CD14-positive monocyte (primary cell): ENCODE measurements around the gene PIK3CD. TPM values are rescaled to one million over a fixed set of nuclear protein-coding genes. Genes with fewer than 3 reads are reported as not detected.
A peak's percentile ranks its signal among the peaks of the same experiment; 100 is the strongest.

Experiments
- DNase-seq, 3 donors: peaks; one replicate each; pipeline ENCODE4 v3.0.0-alpha.2; 2011 to 2022
- H2AFZ ChIP-seq: 2 replicates; pipeline ENCODE4 v1.6.0; 2012; ENCODE audit warnings: mild to moderate bottlenecking, low read depth, low read length, inconsistent platforms; ENCODE audit not compliant: insufficient read depth, poor library complexity, severe bottlenecking
- H3K27ac ChIP-seq, 2 donors: 1 replicate in 1 of 2; 2 replicates in 1 of 2; pipeline ENCODE4 v1.5.1; 2012 to 2013; ENCODE audit warnings: low read length in 2 of 2, control low read depth in 1 of 2, inconsistent platforms in 1 of 2, low read depth in 1 of 2, mild to moderate bottlenecking in 1 of 2
- H3K27me3 ChIP-seq, 2 donors: one replicate each; pipeline versions ENCODE4 v1.6.0 to v1.6.1; 2011 to 2013; ENCODE audit warnings: low read length in 2 of 2; ENCODE audit not compliant: control insufficient read depth in 2 of 2, insufficient read depth in 2 of 2
- H3K36me3 ChIP-seq, 2 donors: replicated peaks in 1 of 2; 1 replicate in 1 of 2; 2 replicates in 1 of 2; pipeline versions ENCODE4 v1.5.1 to v1.6.1; 2012 to 2013; ENCODE audit warnings: low read length in 2 of 2, control low read depth in 1 of 2, inconsistent platforms in 1 of 2, mild to moderate bottlenecking in 1 of 2; ENCODE audit not compliant: insufficient read depth in 2 of 2, control insufficient read depth in 1 of 2
- H3K4me1 ChIP-seq, 2 donors: 1 replicate in 1 of 2; 2 replicates in 1 of 2; pipeline versions ENCODE4 v1.5.1 to v1.6.1; 2012 to 2013; ENCODE audit warnings: low read length in 2 of 2, control low read depth in 1 of 2, inconsistent platforms in 1 of 2, mild to moderate bottlenecking in 1 of 2, moderate library complexity in 1 of 2; ENCODE audit not compliant: insufficient read depth in 2 of 2, control insufficient read depth in 1 of 2
- H3K4me2 ChIP-seq: replicated peaks from 2 replicates; pipeline ENCODE3; 2012; ENCODE audit warnings: low read length, moderate library complexity, mild to moderate bottlenecking; ENCODE audit not compliant: poor library complexity, severe bottlenecking; ENCODE audit errors: extremely low read depth
- H3K4me3 ChIP-seq, 3 experiments: fragments of 200-600 bp in 1 of 3; sonication (generic) in 1 of 3; replicated peaks in 1 of 3; 1 replicate in 2 of 3; 2 replicates in 1 of 3; pipeline ENCODE4 v1.5.1; 2011 to 2013; ENCODE audit warnings: low read length in 3 of 3, mild to moderate bottlenecking in 3 of 3, control low read depth in 2 of 3, low read depth in 2 of 3, inconsistent platforms in 1 of 3, moderate library complexity in 1 of 3
- H3K79me2 ChIP-seq: 2 replicates; pipeline ENCODE4 v1.6.0; 2012; ENCODE audit warnings: mild to moderate bottlenecking, control low read depth, inconsistent platforms, low read length, moderate library complexity; ENCODE audit not compliant: insufficient read depth
- H3K9ac ChIP-seq: 2 replicates; pipeline ENCODE4 v1.6.0; 2017; ENCODE audit warnings: low read length, mild to moderate bottlenecking; ENCODE audit not compliant: insufficient read depth, poor library complexity, severe bottlenecking
- H3K9me3 ChIP-seq, 2 donors: replicated peaks in 1 of 2; 1 replicate in 1 of 2; 2 replicates in 1 of 2; pipeline versions ENCODE4 v1.5.1 to v1.6.1; 2012 to 2013; ENCODE audit warnings: low read length in 2 of 2, control low read depth in 1 of 2; ENCODE audit not compliant: control insufficient read depth in 1 of 2, insufficient read depth in 1 of 2
- H4K20me1 ChIP-seq: 2 replicates; pipeline ENCODE4 v1.6.0; 2012; ENCODE audit warnings: mild to moderate bottlenecking, low read length, control low read depth, moderate library complexity; ENCODE audit not compliant: insufficient read depth
- H3K27ac Mint-ChIP-seq, 7 donors: one replicate each; pipeline ENCODE4 v1.8.0; 2020; ENCODE audit warnings: mild to moderate bottlenecking in 7 of 7, mixed read lengths in 7 of 7, moderate library complexity in 6 of 7, inconsistent platforms in 2 of 7
- H3K27me3 Mint-ChIP-seq, 3 donors: one replicate each; pipeline ENCODE4 v1.8.0; 2021 to 2022; ENCODE audit warnings: low read depth in 3 of 3, mild to moderate bottlenecking in 3 of 3, mixed read lengths in 3 of 3, moderate library complexity in 3 of 3, inconsistent platforms in 1 of 3
- H3K36me3 Mint-ChIP-seq, 2 donors: one replicate each; pipeline ENCODE4 v1.8.0; 2020; ENCODE audit warnings: mixed read lengths in 2 of 2, inconsistent platforms in 1 of 2, mild to moderate bottlenecking in 1 of 2
- H3K4me1 Mint-ChIP-seq: one replicate; pipeline ENCODE4 v1.8.0; 2020; ENCODE audit warnings: mild to moderate bottlenecking, mixed read lengths
- H3K4me3 Mint-ChIP-seq, 2 donors: one replicate each; pipeline ENCODE4 v1.8.0; 2020; ENCODE audit warnings: mild to moderate bottlenecking in 2 of 2, mixed read lengths in 2 of 2, moderate library complexity in 1 of 2
- H3K9me3 Mint-ChIP-seq, 7 donors: one replicate each; pipeline ENCODE4 v1.8.0; 2020 to 2022; ENCODE audit warnings: mixed read lengths in 7 of 7, mild to moderate bottlenecking in 6 of 7, moderate library complexity in 6 of 7, inconsistent platforms in 2 of 7
- WGBS: methylation state at CpG from one replicate; pipeline ENCODE4 v1.1.5; 2013; ENCODE audit warnings: missing lambda C conversion rate; ENCODE audit not compliant: insufficient coverage; 5-methylcytosine and 5-hydroxymethylcytosine counted together
- intact Hi-C, 2 donors: fragments of 100-400 bp; cut with micrococcal nuclease; formaldehyde crosslinking; loops; one replicate each; pipeline versions ENCODE4 v1.15.0 to v1.15.1; 2023
- polyA plus RNA-seq, 3 donors: library from polyadenylated mRNA; depleted of rRNA in 1 of 3; unstranded in 2 of 3; stranded (reverse) in 1 of 3; fragments of 300-500 nt in 2 of 3; fragments of >200 nt in 1 of 3; fragmentation: Illumina TruSeq in 2 of 3; gene quantifications; 1 replicate in 2 of 3; 2 replicates in 1 of 3; pipeline ENCODE4 v1.2.3, GENCODE V29; 2012 to 2021
- TF ChIP-seq, protein P1 (sequence below): fragments of 200-600 bp; IDR thresholded peaks from one replicate; pipeline ENCODE4 v1.8.0; 2022; ENCODE audit warnings: antibody characterized with exemption, mild to moderate bottlenecking

PIK3CD gene
- polyA plus RNA-seq, 3 donors: 33.2 to 120 (median 52.2) TPM

DNA sequence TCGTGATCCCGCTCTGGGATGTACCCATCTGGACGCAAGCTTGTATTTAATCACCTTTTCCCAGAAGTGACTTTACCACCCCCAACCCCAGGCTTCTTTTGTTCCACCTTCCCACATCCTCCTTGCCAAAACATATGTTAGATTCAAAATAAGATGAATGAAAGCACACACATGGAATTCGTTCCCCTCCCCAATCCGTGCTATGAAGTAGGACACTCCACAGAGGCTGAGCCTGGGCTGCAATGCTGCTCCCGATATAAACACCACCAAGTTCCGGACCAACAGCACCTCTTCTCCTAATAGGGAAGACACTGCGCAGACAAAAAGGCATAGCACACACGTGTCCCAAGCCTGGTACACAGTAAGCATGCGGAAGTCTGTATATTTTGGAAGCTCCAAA lies 86.1 kb downstream of the PIK3CD start:
- Histone ChIP-seq H3K4me3 (no peak overlapping the region), H3K9ac (no peak overlapping the region), H3K36me3 (peaks cover 70 to 95% of the 10 kb centered on the region in 2 donors), H3K4me1 (no peaks in the 10 kb centered on the region), H4K20me1 (peaks cover 15% of the 10 kb centered on the region), H2AFZ (no peak overlapping the region), H3K79me2 (no peaks in the 10 kb centered on the region), H3K4me2 (no peak overlapping the region), H3K27ac (no peak overlapping the region), H3K27me3 (no peaks in the 10 kb centered on the region), H3K9me3 (no peaks in the 10 kb centered on the region)
- intact Hi-C loops: no loop called here
- 100% methylated on average over 6 of the region's 10 CpGs for WGBS
- Mint-ChIP-seq H3K4me3 (no peak overlapping the region), H3K9me3 (peaks cover 0 to 2% (median 0%) of the 10 kb centered on the region in 7 donors), H3K4me1 (peaks cover 5% of the 10 kb centered on the region), H3K36me3 (peaks cover 63 to 85% of the 10 kb centered on the region in 2 donors), H3K27me3 (peaks cover 0 to 4% (median 3%) of the 10 kb centered on the region in 3 donors), H3K27ac (no peak overlapping the region)
- DNase-seq: no peak
- TF ChIP-seq, protein P1, sequence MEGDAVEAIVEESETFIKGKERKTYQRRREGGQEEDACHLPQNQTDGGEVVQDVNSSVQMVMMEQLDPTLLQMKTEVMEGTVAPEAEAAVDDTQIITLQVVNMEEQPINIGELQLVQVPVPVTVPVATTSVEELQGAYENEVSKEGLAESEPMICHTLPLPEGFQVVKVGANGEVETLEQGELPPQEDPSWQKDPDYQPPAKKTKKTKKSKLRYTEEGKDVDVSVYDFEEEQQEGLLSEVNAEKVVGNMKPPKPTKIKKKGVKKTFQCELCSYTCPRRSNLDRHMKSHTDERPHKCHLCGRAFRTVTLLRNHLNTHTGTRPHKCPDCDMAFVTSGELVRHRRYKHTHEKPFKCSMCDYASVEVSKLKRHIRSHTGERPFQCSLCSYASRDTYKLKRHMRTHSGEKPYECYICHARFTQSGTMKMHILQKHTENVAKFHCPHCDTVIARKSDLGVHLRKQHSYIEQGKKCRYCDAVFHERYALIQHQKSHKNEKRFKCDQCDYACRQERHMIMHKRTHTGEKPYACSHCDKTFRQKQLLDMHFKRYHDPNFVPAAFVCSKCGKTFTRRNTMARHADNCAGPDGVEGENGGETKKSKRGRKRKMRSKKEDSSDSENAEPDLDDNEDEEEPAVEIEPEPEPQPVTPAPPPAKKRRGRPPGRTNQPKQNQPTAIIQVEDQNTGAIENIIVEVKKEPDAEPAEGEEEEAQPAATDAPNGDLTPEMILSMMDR: no peak

DNA sequence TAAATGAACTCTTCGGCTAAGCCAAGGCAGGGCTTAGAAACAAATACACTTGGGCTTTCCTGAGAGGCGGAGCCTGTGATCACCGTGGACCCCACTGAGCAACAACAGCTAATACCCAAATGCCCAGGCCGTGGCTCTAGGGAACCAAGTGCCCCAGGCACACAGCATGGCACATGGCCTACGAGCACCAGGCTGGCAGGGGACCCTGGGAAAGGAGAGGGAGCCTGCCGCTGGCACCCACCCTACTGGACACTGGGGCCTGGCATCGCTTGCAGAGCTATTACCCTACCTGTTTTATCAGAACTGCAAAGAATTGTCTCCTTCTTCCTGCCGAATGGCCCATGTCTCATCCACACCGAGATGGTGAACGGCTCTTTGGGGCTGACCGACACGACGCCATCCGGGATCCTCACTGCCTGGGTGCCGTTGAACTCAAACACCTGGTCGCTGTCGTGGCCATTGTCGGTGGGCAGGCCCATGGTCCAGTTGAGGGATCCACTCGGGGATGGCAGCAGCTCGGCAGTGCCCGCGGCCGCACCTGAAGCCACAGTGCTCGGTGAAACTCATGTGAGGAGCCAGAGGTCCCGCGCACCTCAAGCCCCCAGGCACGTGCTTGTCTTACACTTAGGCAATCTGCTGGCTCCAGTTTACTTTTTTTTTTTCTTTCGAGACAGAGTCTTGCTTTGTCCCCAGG lies 92.7 kb downstream of the PIK3CD start:
- Histone ChIP-seq H3K4me2 (no peak overlapping the region), H3K4me1 (no peaks in the 10 kb centered on the region), H3K36me3 (peaks cover 65 to 89% of the 10 kb centered on the region in 2 donors), H3K9ac (no peak overlapping the region), H3K9me3 (no peaks in the 10 kb centered on the region), H3K4me3 (no peak overlapping the region), H3K79me2 (no peaks in the 10 kb centered on the region), H3K27me3 (no peaks in the 10 kb centered on the region), H3K27ac (no peak overlapping the region), H2AFZ (no peak overlapping the region), H4K20me1 (no peaks in the 10 kb centered on the region)
- Mint-ChIP-seq H3K27ac (peak overlapping the region in 1 of 7 donors; percentile 66), H3K9me3 (no peaks in the 10 kb centered on the region), H3K4me3 (no peak overlapping the region), H3K4me1 (no peaks in the 10 kb centered on the region), H3K36me3 (peaks cover 58 to 76% of the 10 kb centered on the region in 2 donors), H3K27me3 (peaks cover 0 to 1% (median 0%) of the 10 kb centered on the region in 3 donors)
- DNase-seq: no peak
- WGBS: 95% methylated on average over 24 of the region's 28 CpGs
- intact Hi-C loops: no loop called here
- TF ChIP-seq, protein P1: no peak
